HepG2 (cell line): ENCODE results near the gene SLC2A8. TPM values are rescaled to one million over a fixed set of nuclear protein-coding genes. Genes with fewer than 3 reads are reported as not detected.
A peak's percentile ranks its signal among the peaks of the same experiment; 100 is the strongest.

Source experiments
- BRCA1 ChIP-seq: sonication (generic); formaldehyde crosslinking; IDR thresholded peaks from 2 replicates; pipeline ENCODE4 v1.4.0; 2020; ENCODE audit warnings: missing genetic modification reagents
- CAMTA2 ChIP-seq: sonication (generic); formaldehyde crosslinking; IDR thresholded peaks from 2 replicates; pipeline ENCODE4 v1.4.0; 2020; ENCODE audit warnings: mild to moderate bottlenecking, missing genetic modification reagents, borderline replicate concordance
- FOXJ3 ChIP-seq: sonication (generic); formaldehyde crosslinking; IDR thresholded peaks from 2 replicates; pipeline ENCODE4 v1.4.0; 2020; ENCODE audit warnings: missing genetic modification reagents, mild to moderate bottlenecking, borderline replicate concordance
- GATAD1 ChIP-seq: IDR thresholded peaks from 2 replicates; pipeline ENCODE4 v1.6.1; 2016; ENCODE audit warnings: missing genetic modification reagents, missing compliant biosample characterization
- KDM2A ChIP-seq: sonication (generic); formaldehyde crosslinking; IDR thresholded peaks from 2 replicates; pipeline ENCODE4 v1.4.0; 2020; ENCODE audit warnings: low read depth, missing genetic modification reagents, borderline replicate concordance
- MED1 ChIP-seq: sonication (generic); formaldehyde crosslinking; IDR thresholded peaks from 2 replicates; pipeline ENCODE4 v1.4.0; 2020; ENCODE audit warnings: missing genetic modification reagents
- MEIS2 ChIP-seq: sonication (generic); formaldehyde crosslinking; IDR thresholded peaks from 2 replicates; pipeline ENCODE4 v1.9.0; 2021; ENCODE audit warnings: mild to moderate bottlenecking, missing genetic modification reagents
- MTF2 ChIP-seq: sonication (generic); formaldehyde crosslinking; IDR thresholded peaks from 2 replicates; pipeline ENCODE4 v1.5.0; 2020; ENCODE audit warnings: missing genetic modification reagents, borderline replicate concordance
- NONO ChIP-seq, 2 experiments: fragments of 450-650 bp in 1 of 2; sonication (generic) in 1 of 2; formaldehyde crosslinking in 1 of 2; IDR thresholded peaks in 1 of 2; conservative IDR thresholded peaks in 1 of 2; 2 replicates each; pipeline versions ENCODE4 v1.6.1 to v1.8.0; 2017 to 2022; ENCODE audit warnings: mild to moderate bottlenecking in 1 of 2, missing genetic modification reagents in 1 of 2, moderate library complexity in 1 of 2
- ZBTB42 ChIP-seq: sonication (generic); formaldehyde crosslinking; IDR thresholded peaks from 2 replicates; pipeline ENCODE4 v1.5.0; 2020; ENCODE audit warnings: mild to moderate bottlenecking, missing genetic modification reagents
- ZFYVE20 ChIP-seq: sonication (generic); formaldehyde crosslinking; IDR thresholded peaks from 2 replicates; pipeline ENCODE4 v1.8.0; 2023; ENCODE audit warnings: low read depth, mild to moderate bottlenecking, moderate library complexity, missing genetic modification reagents, borderline replicate concordance
- ZNF225 ChIP-seq: sonication (generic); formaldehyde crosslinking; IDR thresholded peaks from 2 replicates; pipeline ENCODE4 v1.4.0; 2020; ENCODE audit warnings: mild to moderate bottlenecking, missing genetic modification reagents
- ZNF264 ChIP-seq: sonication (generic); formaldehyde crosslinking; IDR thresholded peaks from 2 replicates; pipeline ENCODE4 v1.4.0; 2020; ENCODE audit warnings: missing genetic modification reagents
- ZNF354B ChIP-seq: sonication (generic); formaldehyde crosslinking; IDR thresholded peaks from 2 replicates; pipeline ENCODE4 v1.8.0; 2022; ENCODE audit warnings: mild to moderate bottlenecking, missing genetic modification reagents
- ZNF451 ChIP-seq: sonication (generic); formaldehyde crosslinking; IDR thresholded peaks from 2 replicates; pipeline ENCODE4 v1.5.0; 2020; ENCODE audit warnings: mild to moderate bottlenecking, missing genetic modification reagents
- ZNF552 ChIP-seq: sonication (generic); formaldehyde crosslinking; IDR thresholded peaks from 2 replicates; pipeline ENCODE4 v1.9.0; 2022; ENCODE audit warnings: missing genetic modification reagents, mild to moderate bottlenecking, borderline replicate concordance
- ZSCAN29 ChIP-seq: sonication (generic); formaldehyde crosslinking; conservative IDR thresholded peaks from 2 replicates; pipeline ENCODE4 v1.4.0; 2020; ENCODE audit warnings: mild to moderate bottlenecking, missing genetic modification reagents
- polyA plus RNA-seq, 8 experiments: library from polyadenylated mRNA; depleted of rRNA in 3 of 8; stranded (reverse) in 7 of 8; unstranded in 1 of 8; fragments of >200 nt; fragmentation: Illumina TruSeq in 4 of 8; extraction: Trizol in 4 of 8; gene quantifications; 2 replicates each; pipeline versions ENCODE4 v1.2.1 to v1.2.3, GENCODE V29; 2011 to 2016; ENCODE audit warnings: low read depth in 4 of 8, missing spikeins in 1 of 8, mixed read lengths in 1 of 8; ENCODE audit not compliant: insufficient read depth in 1 of 8
- total RNA-seq, 5 experiments: library from RNA; depleted of rRNA; stranded (reverse); fragments of >200 nt; fragmentation: Illumina TruSeq; extraction: Trizol; gene quantifications; 2 replicates each; pipeline ENCODE4 v1.2.3, GENCODE V29; 2016; ENCODE audit warnings: low read depth in 1 of 5
- TF ChIP-seq, protein P1 (sequence below): sonication (generic); formaldehyde crosslinking; IDR thresholded peaks from 2 replicates; pipeline ENCODE4 v1.9.0; 2021; ENCODE audit warnings: missing genetic modification reagents, borderline replicate concordance
- TF ChIP-seq, protein P2 (sequence below): IDR thresholded peaks from 2 replicates; pipeline ENCODE4 v1.6.1; 2012; ENCODE audit warnings: low read depth, low read length, improper control_type of control experiment
- TF ChIP-seq, protein P3 (sequence below): sonication (generic); formaldehyde crosslinking; IDR thresholded peaks from 2 replicates; pipeline ENCODE4 v1.5.0; 2020; ENCODE audit warnings: mild to moderate bottlenecking, missing genetic modification reagents
- TF ChIP-seq, protein P4 (sequence below): sonication (generic); formaldehyde crosslinking; IDR thresholded peaks from 2 replicates; pipeline ENCODE4 v1.8.0; 2022; ENCODE audit warnings: mild to moderate bottlenecking, missing genetic modification reagents, moderate library complexity

The SLC2A8 gene
- total and polyA plus RNA-seq, 2 of the 13 experiments (the other 11 are each of a cell fraction or from before 2014, with no cell fraction given): 22.6 to 48.6 TPM

DNA sequence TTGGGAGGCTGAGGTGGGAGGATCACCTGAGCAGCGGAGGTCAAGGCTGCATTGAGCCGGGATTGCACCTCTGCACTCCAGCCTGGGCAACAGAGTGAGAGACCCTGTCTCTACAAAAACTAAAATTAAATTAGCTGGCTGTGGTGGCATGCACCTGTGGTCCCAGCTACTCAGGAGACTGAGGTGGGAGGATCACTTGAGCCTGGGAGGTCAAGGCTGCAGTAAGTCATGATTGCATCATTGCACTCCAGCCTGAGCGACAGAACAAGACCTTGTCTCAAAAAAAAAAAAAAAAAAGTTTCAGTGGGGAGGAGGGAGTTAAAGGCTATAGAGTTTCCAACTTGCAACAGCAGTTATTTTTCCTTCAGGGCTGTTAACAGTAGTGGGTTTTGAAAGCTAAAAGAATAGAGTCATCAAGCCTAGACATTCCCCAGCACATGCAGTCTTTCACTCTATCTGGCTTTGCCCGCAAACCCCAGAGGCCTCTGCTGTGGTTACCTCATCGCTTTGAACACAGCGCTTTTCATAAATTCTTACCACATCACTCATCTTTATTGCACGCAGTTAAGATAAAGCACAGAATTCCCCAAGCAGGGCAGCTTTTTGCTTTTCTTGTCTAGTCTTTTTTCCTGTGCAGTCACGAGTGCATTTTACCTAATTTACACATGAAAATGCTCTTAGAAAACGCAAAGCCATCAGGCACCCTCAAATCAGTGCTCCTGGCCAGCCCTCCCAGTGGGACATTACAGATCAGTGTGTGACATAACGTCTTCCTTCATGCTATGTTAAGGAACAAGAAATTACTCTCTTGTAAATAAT is 8.7 kb upstream of the SLC2A8 start (continued):
- no peak for TF ChIP-seq MEIS2 (CRISPR knock-in tag)
- no peak for TF ChIP-seq ZBTB42 (CRISPR knock-in tag)
- TF ChIP-seq KDM2A (CRISPR knock-in tag): 0 out of 2 replicates have a peak, but pooled peaks have one; percentile 11
- TF ChIP-seq GATAD1 (CRISPR knock-in tag): no peak
- TF ChIP-seq, protein P1, sequence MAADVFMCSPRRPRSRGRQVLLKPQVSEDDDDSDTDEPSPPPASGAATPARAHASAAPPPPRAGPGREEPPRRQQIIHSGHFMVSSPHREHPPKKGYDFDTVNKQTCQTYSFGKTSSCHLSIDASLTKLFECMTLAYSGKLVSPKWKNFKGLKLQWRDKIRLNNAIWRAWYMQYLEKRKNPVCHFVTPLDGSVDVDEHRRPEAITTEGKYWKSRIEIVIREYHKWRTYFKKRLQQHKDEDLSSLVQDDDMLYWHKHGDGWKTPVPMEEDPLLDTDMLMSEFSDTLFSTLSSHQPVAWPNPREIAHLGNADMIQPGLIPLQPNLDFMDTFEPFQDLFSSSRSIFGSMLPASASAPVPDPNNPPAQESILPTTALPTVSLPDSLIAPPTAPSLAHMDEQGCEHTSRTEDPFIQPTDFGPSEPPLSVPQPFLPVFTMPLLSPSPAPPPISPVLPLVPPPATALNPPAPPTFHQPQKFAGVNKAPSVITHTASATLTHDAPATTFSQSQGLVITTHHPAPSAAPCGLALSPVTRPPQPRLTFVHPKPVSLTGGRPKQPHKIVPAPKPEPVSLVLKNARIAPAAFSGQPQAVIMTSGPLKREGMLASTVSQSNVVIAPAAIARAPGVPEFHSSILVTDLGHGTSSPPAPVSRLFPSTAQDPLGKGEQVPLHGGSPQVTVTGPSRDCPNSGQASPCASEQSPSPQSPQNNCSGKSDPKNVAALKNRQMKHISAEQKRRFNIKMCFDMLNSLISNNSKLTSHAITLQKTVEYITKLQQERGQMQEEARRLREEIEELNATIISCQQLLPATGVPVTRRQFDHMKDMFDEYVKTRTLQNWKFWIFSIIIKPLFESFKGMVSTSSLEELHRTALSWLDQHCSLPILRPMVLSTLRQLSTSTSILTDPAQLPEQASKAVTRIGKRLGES (CRISPR knock-in tag): no peak
- TF ChIP-seq NONO (IDR thresholded peaks at IDR 0.05): no peak
- TF ChIP-seq NONO (CRISPR knock-in tag; conservative IDR thresholded peaks at IDR 0.05): no peak
- no peak; the same call in 1 of the 2 replicates for TF ChIP-seq FOXJ3 (CRISPR knock-in tag)
- no peak for TF ChIP-seq ZNF451 (CRISPR knock-in tag)
- TF ChIP-seq, protein P2, sequence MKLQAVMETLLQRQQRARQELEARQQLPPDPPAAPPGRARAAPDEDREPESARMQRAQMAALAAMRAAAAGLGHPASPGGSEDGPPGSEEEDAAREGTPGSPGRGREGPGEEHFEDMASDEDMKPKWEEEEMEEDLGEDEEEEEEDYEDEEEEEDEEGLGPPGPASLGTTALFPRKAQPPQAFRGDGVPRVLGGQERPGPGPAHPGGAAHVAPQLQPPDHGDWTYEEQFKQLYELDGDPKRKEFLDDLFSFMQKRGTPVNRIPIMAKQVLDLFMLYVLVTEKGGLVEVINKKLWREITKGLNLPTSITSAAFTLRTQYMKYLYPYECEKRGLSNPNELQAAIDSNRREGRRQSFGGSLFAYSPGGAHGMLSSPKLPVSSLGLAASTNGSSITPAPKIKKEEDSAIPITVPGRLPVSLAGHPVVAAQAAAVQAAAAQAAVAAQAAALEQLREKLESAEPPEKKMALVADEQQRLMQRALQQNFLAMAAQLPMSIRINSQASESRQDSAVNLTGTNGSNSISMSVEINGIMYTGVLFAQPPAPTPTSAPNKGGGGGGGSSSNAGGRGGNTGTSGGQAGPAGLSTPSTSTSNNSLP: peak; percentile 78
- no peak for TF ChIP-seq BRCA1 (CRISPR knock-in tag)
- TF ChIP-seq ZNF264: 0 out of 2 replicates have a peak, but pooled peaks have one; percentile 23
- TF ChIP-seq MED1 (CRISPR knock-in tag): peak; percentile 46; the same call in 1 of the 2 replicates
- no peak for TF ChIP-seq MTF2 (CRISPR knock-in tag)
- TF ChIP-seq ZNF552 (CRISPR knock-in tag): no peak
- TF ChIP-seq ZSCAN29 (CRISPR knock-in tag): no peak
- no peak for TF ChIP-seq ZNF354B (CRISPR knock-in tag)
- TF ChIP-seq, protein P3, sequence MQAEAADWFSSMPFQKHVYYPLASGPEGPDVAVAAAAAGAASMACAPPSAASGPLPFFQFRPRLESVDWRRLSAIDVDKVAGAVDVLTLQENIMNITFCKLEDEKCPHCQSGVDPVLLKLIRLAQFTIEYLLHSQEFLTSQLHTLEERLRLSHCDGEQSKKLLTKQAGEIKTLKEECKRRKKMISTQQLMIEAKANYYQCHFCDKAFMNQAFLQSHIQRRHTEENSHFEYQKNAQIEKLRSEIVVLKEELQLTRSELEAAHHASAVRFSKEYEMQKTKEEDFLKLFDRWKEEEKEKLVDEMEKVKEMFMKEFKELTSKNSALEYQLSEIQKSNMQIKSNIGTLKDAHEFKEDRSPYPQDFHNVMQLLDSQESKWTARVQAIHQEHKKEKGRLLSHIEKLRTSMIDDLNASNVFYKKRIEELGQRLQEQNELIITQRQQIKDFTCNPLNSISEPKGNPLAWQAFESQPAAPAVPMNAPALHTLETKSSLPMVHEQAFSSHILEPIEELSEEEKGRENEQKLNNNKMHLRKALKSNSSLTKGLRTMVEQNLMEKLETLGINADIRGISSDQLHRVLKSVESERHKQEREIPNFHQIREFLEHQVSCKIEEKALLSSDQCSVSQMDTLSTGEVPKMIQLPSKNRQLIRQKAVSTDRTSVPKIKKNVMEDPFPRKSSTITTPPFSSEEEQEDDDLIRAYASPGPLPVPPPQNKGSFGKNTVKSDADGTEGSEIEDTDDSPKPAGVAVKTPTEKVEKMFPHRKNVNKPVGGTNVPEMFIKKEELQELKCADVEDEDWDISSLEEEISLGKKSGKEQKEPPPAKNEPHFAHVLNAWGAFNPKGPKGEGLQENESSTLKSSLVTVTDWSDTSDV (CRISPR knock-in tag): no peak
- no peak for TF ChIP-seq CAMTA2 (CRISPR knock-in tag)
- no peak for TF ChIP-seq ZNF225
- TF ChIP-seq, protein P4, sequence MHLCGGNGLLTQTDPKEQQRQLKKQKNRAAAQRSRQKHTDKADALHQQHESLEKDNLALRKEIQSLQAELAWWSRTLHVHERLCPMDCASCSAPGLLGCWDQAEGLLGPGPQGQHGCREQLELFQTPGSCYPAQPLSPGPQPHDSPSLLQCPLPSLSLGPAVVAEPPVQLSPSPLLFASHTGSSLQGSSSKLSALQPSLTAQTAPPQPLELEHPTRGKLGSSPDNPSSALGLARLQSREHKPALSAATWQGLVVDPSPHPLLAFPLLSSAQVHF (CRISPR knock-in tag): no peak
- TF ChIP-seq ZFYVE20 (CRISPR knock-in tag): no peak
